Activated T-cell treated with anti-CD3 and anti-CD28 coated beads for 24 hours (primary cell): ENCODE data around the gene RAB21.

ENCODE experiments used
- DNase-seq: peaks from one replicate; pipeline ENCODE4 v3.0.0-alpha.2; 2020; ENCODE audit warnings: low read depth

Gene RAB21, protein sequence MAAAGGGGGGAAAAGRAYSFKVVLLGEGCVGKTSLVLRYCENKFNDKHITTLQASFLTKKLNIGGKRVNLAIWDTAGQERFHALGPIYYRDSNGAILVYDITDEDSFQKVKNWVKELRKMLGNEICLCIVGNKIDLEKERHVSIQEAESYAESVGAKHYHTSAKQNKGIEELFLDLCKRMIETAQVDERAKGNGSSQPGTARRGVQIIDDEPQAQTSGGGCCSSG

GRCh38 chr12:71754461-71755145, at the start of gene RAB21:
Gene RAB21 (plus strand): TSS chr12:71754863. CDS start chr12:71755130, 267 bp downstream.
- DNase-seq = peak; percentile 98

DNA sequence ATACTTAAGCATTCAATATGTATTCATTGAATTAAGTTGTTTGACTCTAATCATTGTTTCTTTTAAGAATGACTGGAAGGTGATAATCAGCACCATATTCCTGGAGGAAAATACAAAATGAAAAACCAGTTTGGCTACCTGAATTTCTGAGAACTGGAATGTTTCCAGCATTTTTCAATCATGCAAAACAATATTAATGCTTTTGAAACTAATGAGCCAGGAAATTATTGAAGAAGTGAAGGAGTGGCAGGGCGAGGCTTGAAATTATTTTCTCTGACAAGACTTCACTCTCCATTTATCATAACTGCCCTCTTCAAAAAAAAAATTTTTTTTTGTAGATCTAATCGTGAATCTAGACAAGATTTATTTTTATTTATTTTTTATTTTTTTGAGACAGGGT, 49.7 kb upstream of the RAB21 start:
- no peak for DNase-seq

DNA sequence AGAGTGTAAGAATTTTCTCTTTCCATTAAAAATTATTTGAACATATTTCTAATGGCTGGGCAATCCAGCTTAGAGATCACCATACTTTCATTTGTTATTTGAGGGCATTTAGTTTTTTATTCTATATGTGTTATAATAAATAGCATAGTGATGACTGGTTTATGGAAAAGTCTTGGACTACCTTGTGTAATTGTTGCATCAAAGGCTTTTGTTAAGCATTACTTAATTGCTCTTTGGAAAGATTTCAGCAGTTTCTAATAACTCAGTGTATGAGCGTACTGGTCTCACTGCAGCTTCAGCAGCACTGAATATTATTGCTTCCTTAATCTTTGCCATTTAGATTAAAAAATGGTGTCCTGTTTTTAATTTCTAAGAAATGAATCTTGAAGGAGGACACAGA, 46.0 kb upstream of the RAB21 start:
- DNase-seq = no peak

DNA sequence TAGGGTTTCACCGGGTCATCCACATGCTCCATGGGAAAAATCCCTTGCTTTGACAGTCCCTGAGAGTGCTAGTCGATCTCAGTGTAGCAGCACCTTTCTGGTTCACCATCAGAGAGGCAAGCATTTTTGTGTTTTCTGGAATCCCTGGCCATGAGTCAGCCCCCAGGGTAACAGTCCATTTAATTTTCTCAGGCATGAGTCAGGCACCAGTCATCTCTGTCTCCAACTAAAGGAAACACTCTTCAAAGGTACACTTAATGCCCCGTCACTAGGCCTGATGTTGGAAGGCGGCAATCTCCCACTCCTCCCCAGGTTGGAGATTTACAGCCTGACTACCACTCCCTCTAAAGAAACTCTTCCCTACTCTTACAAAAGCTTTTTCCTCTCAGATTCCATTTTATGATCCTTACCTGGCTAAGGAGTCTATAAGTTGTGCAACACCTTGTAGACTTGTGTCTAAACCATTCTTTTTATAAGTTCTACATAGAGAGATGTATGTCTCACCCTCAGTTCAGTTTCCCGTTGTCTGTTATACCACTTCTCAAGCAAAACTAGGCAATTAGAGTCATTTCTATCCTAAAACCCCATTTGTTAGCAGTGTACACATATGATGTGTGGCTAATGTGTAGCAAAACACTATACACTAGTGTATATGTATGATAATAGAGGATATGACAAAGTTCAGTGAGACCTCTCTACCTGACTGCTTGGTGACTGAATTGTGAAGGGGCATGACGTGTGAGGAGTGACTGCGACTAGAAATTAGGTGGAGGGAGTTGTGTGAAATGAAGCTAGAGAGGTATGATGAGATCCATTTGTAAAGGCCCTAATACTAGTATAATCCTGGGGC, 44.2 kb upstream of the RAB21 start:
- no peak for DNase-seq

DNA sequence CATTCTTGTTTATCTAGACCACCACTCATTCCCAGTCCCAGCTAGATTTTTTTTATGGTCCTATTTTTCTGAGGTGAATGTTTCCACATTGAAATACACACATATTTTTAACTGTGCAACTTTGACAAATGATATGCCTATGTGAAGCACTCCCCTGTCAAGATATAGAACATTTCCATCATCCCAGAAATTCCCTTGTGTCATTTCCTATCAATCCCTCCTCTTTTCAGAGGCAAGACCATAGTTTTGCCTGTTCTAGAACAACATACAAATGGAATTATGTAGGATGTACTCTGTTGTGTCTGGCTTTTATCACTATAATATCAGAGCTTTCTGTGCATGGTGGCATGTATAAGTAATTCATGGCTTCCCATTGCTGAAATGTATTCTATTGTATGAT, 36.1 kb upstream of the RAB21 start:
- no peak for DNase-seq

GRCh38 chr12:71719647-71720370, 34.9 kb upstream of the RAB21 start:
- DNase-seq = no peak

DNA sequence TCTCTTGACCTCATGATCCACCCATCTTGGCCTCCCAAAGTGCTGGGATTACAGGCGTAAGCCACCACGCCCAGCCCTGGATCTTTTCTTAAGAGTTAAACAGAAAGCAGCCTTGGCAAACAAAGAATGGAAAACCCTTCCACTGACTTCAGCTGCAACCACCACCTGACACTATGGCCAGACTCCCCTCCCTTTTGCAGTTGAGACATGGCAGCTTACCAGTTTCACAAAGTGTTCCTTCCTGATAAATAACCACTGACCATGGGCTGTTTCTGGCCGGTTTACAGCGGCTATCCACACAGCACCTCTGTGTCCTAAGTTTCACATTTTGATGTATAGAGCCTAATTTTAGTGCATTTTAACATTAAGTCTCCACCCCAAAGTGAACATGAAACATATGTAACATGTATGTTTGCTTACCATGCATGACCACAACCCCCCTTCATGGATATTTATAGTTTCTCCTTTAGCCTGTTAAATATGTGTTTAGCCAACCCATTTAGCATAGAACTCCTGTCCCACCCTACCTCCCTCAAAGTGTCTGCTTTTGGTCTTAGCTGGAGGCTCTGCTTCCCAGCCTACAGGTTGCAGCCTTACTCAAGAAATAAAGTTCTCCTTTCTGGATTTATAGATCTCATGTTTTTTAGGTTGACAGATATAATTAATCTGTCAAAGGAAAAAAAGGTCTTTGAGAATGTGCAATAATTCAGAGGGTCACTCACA, 32.7 kb upstream of the RAB21 start:
- no peak for DNase-seq

DNA sequence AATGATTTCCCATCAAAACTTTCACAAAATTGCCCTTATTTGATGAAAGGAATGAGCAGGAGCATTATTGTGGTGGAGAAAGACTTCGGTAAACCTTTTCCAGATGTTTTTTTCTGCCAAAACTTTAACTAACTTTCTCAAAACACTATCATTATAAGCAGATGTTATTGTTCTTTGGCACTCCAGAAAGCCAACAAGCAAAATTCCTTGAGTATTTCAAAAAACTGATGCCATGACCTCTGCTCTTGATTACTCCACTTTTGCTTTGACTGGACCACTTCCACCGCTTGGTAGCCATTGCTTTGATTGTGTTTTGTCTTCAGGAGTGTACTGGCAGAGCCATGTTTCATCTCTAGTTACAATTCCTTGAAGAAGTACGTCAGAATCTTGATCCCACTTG, 29.7 kb upstream of the RAB21 start:
- no peak for DNase-seq

- no peak for DNase-seq
These were observed 28.1 kb upstream of the RAB21 start for GRCh38 chr12:71726548-71726947.

GRCh38 chr12:71727958-71728357, 26.7 kb upstream of the RAB21 start:
- DNase-seq = no peak

DNA sequence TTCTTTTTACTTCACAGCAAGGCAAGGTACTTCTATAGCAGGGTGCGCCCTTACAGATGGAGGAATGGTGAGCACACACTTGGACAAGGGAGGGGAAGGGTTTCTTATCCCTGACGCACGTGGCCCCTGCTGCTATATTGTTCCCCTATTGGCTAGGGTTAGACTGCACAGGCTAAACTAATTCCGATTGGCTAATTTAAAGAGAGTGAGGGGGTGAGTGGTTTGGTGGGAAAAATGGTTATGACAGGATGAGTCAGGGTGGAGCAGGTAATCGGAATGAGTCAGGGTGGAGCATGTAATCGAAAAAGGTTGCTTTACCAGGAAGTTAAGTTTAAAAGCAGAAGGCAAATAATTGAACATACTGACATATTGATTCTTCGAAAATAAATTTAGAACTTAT, 23.7 kb upstream of the RAB21 start:
- no peak for DNase-seq

GRCh38 chr12:71731439-71732356, 23.0 kb upstream of the RAB21 start:
- DNase-seq = no peak

GRCh38 chr12:71732357-71732712, 22.3 kb upstream of the RAB21 start:
- no peak for DNase-seq

- DNase-seq = no peak
These were observed 17.5 kb upstream of the RAB21 start for GRCh38 chr12:71737197-71737596.

DNA sequence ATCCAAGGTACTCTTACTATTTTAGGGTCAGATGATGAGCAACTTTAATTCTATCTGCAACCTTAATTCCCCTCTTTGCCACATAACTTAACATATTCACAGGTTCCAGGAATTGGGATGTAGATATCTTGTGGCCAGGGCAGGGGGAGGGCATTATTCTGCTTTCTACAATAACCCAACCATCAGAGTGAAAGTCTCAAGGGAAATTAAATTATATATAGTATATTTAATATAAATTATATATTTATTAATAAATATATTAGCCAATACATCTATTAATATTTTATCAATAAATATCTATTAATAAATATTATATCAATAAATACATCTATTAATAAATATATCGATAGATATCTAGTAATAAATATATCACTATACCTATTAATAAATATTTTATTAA, 11.7 kb upstream of the RAB21 start:
- no peak for DNase-seq

DNA sequence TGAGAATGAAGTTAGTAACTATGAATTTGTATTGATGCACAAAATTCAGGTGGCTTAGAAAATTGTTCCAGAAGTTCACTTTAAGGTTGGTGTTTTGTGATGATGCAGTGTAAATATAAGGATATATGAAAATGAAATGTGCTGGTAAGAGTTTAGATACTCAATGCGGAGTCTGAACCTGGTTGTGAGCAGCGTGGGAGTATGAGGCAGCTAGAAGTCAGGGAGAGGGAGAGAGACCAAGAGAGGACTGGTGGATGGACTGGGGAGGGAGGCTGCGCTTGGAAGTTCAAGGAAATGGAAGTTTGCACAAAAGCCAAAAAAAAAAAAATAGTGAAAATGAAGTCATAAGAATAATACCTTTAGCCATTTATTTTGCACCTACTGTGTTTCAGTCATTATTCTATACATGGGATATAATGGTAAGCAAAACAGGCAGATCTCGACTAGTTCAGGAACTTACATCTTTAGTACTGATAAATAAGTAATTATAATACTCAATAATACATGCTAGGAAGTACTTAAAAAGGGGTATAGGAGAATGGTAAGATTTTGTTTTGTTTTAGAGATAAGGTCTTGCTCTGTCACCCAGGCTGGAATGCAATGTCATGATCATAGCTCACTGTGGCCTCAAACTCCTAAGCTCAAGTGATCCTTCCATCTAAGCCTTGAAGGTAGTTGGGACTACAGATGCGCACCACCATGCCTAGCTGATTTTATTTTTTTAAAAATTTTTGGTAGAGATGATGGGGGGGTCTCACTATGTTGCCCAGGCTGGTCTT, 10.0 kb upstream of the RAB21 start:
- no peak for DNase-seq

DNA sequence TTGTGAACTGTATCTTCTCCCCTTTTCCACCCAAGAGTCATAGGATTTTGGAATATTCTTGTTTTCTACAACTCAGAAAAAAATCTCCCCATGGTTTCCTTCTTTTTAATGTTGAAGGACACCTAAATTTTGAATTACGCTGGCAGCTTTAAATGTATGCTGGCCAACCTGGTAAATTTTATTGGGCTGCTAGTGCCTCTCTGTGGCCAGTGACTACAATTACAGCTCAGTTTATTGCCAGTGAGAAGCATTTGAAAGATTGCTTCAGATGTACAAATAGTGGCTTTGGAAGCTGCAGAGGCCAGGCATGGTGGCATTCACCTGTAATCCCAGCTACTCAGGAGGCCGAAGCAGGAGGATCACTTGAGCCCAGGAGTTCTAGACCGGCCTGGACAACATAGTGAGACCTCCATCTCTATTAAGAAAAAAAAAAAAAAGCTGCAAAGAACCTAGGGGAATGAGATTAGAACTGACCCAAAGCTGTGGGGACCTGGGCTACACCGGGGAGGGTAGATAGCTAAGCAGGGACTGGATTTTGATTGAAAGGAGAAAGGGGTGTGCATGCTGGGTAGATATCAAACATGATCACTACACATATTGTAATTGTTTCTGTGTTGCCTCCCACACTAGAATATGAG, 7.6 kb upstream of the RAB21 start:
- peak; percentile 30 for DNase-seq

- DNase-seq = no peak
These were observed 6.4 kb upstream of the RAB21 start for GRCh38 chr12:71748081-71748850.

DNA sequence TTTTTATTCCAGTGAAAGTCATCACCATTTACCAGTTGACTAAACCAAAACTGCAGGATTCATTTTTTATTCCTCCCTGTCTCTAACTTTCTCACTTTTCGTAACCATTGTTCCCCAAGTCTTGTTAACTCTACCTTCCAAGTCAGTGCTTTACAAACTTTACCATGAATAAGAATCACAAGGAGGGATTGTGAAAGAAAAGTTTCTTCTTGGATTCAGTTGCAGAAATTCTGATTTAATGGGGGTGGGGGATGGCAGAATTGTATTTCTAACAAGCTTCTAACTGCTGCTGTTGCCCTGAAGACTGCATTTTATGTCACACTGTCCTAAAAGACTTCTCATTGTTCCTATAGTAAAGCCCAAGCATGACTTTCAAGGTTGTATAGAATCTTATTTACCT, 5.0 kb upstream of the RAB21 start:
- no peak for DNase-seq
